ENCODE data around the gene SKP2.

The SKP2 gene

GRCh38 chr5:36215910-36216309 lies 64.0 kb downstream of the SKP2 start:
- H3K36me3 ChIP-seq (ENCODE audit: insufficient read depth) = no peaks in the 10 kb centered on the region; the same call in 1 of the 2 replicates
- H2AFZ ChIP-seq (ENCODE audit: low read depth) = no peak overlapping the region
- H3K27ac ChIP-seq = no peak overlapping the region
- H3K27me3 ChIP-seq (ENCODE audit: insufficient read depth, low read depth) = no peaks in the 10 kb centered on the region
- H3K9ac ChIP-seq = no peak overlapping the region
- H3K4me1 ChIP-seq (ENCODE audit: low read depth, poor library complexity, severe bottlenecking) = no peaks in the 10 kb centered on the region
- H3K4me3 ChIP-seq (IDR thresholded peaks at IDR 0.05; ENCODE audit: insufficient read depth, low read depth, low read length) = no peak overlapping the region
- H3K4me2 ChIP-seq = no peak overlapping the region
- H3K79me2 ChIP-seq (ENCODE audit: insufficient read depth, low read depth) = no peaks in the 10 kb centered on the region
- TF ChIP-seq CTCF (conservative IDR thresholded peaks at IDR 0.05; ENCODE audit: low read depth, low read length) = no peak
- H4K20me1 ChIP-seq (ENCODE audit: insufficient read depth) = no peaks in the 10 kb centered on the region

GRCh38 chr5:36217567-36217966 lies 65.7 kb downstream of the SKP2 start:
- no peaks in the 10 kb centered on the region for H4K20me1 ChIP-seq (ENCODE audit: insufficient read depth)
- no peaks in the 10 kb centered on the region; the same call in 1 of the 2 replicates for H3K36me3 ChIP-seq (ENCODE audit: insufficient read depth)
- no peak overlapping the region for H3K27ac ChIP-seq
- no peak overlapping the region for H3K4me3 ChIP-seq (IDR thresholded peaks at IDR 0.05; ENCODE audit: insufficient read depth, low read depth, low read length)
- H3K27me3 ChIP-seq (ENCODE audit: insufficient read depth, low read depth) = no peaks in the 10 kb centered on the region
- no peak overlapping the region for H2AFZ ChIP-seq (ENCODE audit: low read depth)
- no peaks in the 10 kb centered on the region for H3K4me1 ChIP-seq (ENCODE audit: low read depth, poor library complexity, severe bottlenecking)
- no peak overlapping the region for H3K9ac ChIP-seq
- H3K79me2 ChIP-seq (ENCODE audit: insufficient read depth, low read depth) = no peaks in the 10 kb centered on the region
- TF ChIP-seq CTCF (conservative IDR thresholded peaks at IDR 0.05; ENCODE audit: low read depth, low read length) = no peak
- no peak overlapping the region for H3K4me2 ChIP-seq

GRCh38 chr5:36217988-36218387 lies 66.1 kb downstream of the SKP2 start:
- H4K20me1 ChIP-seq (ENCODE audit: insufficient read depth) = no peaks in the 10 kb centered on the region
- TF ChIP-seq CTCF (conservative IDR thresholded peaks at IDR 0.05; ENCODE audit: low read depth, low read length) = no peak
- no peak overlapping the region for H3K4me3 ChIP-seq (IDR thresholded peaks at IDR 0.05; ENCODE audit: insufficient read depth, low read depth, low read length)
- H3K4me2 ChIP-seq = no peak overlapping the region
- no peak overlapping the region for H3K9ac ChIP-seq
- H3K36me3 ChIP-seq (ENCODE audit: insufficient read depth) = no peaks in the 10 kb centered on the region
- H3K27ac ChIP-seq = no peak overlapping the region
- no peaks in the 10 kb centered on the region for H3K79me2 ChIP-seq (ENCODE audit: insufficient read depth, low read depth)
- no peaks in the 10 kb centered on the region for H3K27me3 ChIP-seq (ENCODE audit: insufficient read depth, low read depth)
- no peak overlapping the region for H2AFZ ChIP-seq (ENCODE audit: low read depth)
- H3K4me1 ChIP-seq (ENCODE audit: low read depth, poor library complexity, severe bottlenecking) = no peaks in the 10 kb centered on the region

- Histone ChIP-seq H3K4me3 (IDR thresholded peaks at IDR 0.05; ENCODE audit: insufficient read depth, low read depth, low read length) (no peak overlapping the region), H3K36me3 (ENCODE audit: insufficient read depth) (no peaks in the 10 kb centered on the region), H4K20me1 (ENCODE audit: insufficient read depth) (no peaks in the 10 kb centered on the region), H3K4me2 (no peak overlapping the region), H3K27me3 (ENCODE audit: insufficient read depth, low read depth) (no peaks in the 10 kb centered on the region), H3K9ac (no peak overlapping the region), H3K79me2 (ENCODE audit: insufficient read depth, low read depth) (no peaks in the 10 kb centered on the region), H2AFZ (ENCODE audit: low read depth) (no peak overlapping the region), H3K4me1 (ENCODE audit: low read depth, poor library complexity, severe bottlenecking) (no peaks in the 10 kb centered on the region), H3K27ac (no peak overlapping the region)
- TF ChIP-seq CTCF (conservative IDR thresholded peaks at IDR 0.05; ENCODE audit: low read depth, low read length) = no peak
These were observed 70.7 kb downstream of the SKP2 start for GRCh38 chr5:36222620-36223019.

Measured in KMS-11 (cell line).